ENCODE results near the gene EPC1.
"Not testable (repeated sequence)": the region's sequence is repeated elsewhere in the genome, so short reads cannot be mapped to it uniquely, and the experiment has no call there.

EPC1 gene

DNA sequence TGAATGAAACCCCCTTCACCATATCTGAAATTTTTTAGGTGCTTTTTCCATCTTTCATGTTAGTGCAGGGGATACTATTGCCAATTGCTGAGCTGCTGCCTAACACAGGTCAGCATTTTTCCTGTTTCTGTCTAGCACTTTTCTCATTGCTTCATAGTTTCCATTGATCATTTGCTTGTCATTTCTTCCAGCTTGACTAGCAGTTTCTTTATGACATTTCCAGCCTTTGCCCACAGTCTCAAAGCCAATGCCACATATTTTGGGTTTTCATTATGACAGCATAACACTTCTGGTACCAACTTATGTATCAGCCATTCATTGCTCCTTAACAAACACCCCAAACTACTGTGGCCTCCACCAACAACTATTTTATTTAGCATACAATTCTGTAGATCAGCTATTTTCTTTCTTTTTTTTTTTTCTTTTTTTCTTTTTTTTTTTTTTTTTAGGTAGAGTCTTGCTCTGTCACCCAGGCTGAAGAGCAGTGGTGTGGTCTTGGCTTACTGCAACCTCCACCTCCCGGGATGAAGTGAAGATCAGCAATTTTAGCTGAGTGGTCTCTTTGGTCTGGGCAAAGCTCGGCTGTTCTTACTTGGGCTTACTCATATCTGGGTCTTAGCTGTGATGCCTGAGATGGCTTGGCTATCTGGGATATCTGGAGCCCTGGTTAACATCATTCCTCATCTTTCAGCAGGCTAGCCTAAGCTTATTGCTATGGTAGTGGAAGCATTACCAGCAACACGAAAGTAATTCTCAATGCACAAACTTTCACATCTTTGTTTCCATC lies 102.3 kb downstream of the EPC1 start:
- Histone ChIP-seq H3K36me3 (ENCODE audit: control insufficient read depth in 1 of 2, insufficient read depth in 2 of 2, low read length in 2 of 2) (no peaks in the 10 kb centered on the region), H3K9me3 (ENCODE audit: control insufficient read depth in 1 of 2, low read length in 2 of 2) (no peaks in the 10 kb centered on the region), H3K4me1 (ENCODE audit: control insufficient read depth in 1 of 2, insufficient read depth in 2 of 2, low read length in 2 of 2) (no peaks in the 10 kb centered on the region), H3K27me3 (ENCODE audit: low read depth, low read length) (no peaks in the 10 kb centered on the region), H3K27ac (ENCODE audit: low read length) (no peak overlapping the region), H3K4me3 (ENCODE audit: low read depth in 1 of 2, low read length in 2 of 2) (no peak overlapping the region)

DNA sequence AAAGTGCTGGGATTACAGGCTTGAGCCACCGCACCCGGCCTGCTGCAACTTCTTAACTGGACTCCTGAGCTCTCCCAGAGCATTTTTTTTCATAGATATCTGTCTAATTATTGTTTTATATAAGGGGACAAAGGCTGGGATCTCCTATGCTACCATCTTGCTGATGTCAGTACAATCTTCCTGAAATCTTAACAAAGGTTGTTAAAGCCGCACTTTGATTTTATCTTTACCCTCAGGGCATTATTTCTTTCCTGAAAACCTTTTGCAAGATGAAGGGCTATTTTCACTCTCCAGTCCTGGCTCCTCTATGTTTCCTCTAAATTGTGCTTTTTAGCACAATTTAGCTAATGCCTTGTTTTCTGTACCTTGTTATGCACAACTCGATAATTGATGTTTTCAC lies 102.9 kb downstream of the EPC1 start:
- H3K4me3 ChIP-seq (ENCODE audit: low read depth in 1 of 2, low read length in 2 of 2): no peak overlapping the region
- H3K4me1 ChIP-seq (ENCODE audit: control insufficient read depth in 1 of 2, insufficient read depth in 2 of 2, low read length in 2 of 2): no peaks in the 10 kb centered on the region
- H3K9me3 ChIP-seq (ENCODE audit: control insufficient read depth in 1 of 2, low read length in 2 of 2): no peaks in the 10 kb centered on the region
- H3K36me3 ChIP-seq (ENCODE audit: control insufficient read depth in 1 of 2, insufficient read depth in 2 of 2, low read length in 2 of 2): no peaks in the 10 kb centered on the region
- H3K27me3 ChIP-seq (ENCODE audit: low read depth, low read length): no peaks in the 10 kb centered on the region
- no peak overlapping the region for H3K27ac ChIP-seq (ENCODE audit: low read length)

DNA sequence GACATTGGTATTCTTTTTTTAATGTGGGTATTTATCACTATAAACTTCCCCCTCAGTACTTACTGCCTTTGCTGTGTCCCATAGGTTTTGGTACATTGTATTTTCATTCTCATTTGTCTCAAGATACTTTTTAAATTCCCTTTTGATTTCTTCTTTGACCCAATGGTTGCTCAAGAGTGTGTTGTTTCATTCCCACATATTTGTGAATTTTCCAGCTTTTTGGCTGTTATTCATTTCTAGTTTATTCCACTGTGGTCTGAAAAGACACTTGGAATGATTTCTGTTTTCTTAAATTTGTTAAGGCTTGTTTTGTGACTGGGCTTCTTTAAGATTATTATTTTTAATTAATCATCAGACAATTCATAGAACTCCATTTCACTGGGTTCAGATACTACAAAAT lies 105.0 kb downstream of the EPC1 start:
- Histone ChIP-seq H3K9me3 (ENCODE audit: control insufficient read depth in 1 of 2, low read length in 2 of 2) (no peaks in the 10 kb centered on the region), H3K4me1 (ENCODE audit: control insufficient read depth in 1 of 2, insufficient read depth in 2 of 2, low read length in 2 of 2) (no peaks in the 10 kb centered on the region), H3K36me3 (ENCODE audit: control insufficient read depth in 1 of 2, insufficient read depth in 2 of 2, low read length in 2 of 2) (no peaks in the 10 kb centered on the region), H3K27ac (ENCODE audit: low read length) (no peak overlapping the region), H3K4me3 (ENCODE audit: low read depth in 1 of 2, low read length in 2 of 2) (no peak overlapping the region), H3K27me3 (ENCODE audit: low read depth, low read length) (no peaks in the 10 kb centered on the region)

- Histone ChIP-seq H3K4me3 (ENCODE audit: low read depth in 1 of 2, low read length in 2 of 2) (no peak overlapping the region), H3K36me3 (ENCODE audit: control insufficient read depth in 1 of 2, insufficient read depth in 2 of 2, low read length in 2 of 2) (no peaks in the 10 kb centered on the region), H3K9me3 (ENCODE audit: control insufficient read depth in 1 of 2, low read length in 2 of 2) (no peaks in the 10 kb centered on the region), H3K27ac (ENCODE audit: low read length) (no peak overlapping the region), H3K4me1 (ENCODE audit: control insufficient read depth in 1 of 2, insufficient read depth in 2 of 2, low read length in 2 of 2) (no peaks in the 10 kb centered on the region), H3K27me3 (ENCODE audit: low read depth, low read length) (no peaks in the 10 kb centered on the region)
Observed at GRCh38 chr10:32240471-32240870, 106.5 kb downstream of the EPC1 start.

GRCh38 chr10:32239769-32240168 lies 107.2 kb downstream of the EPC1 start:
- Histone ChIP-seq H3K4me1 (ENCODE audit: control insufficient read depth in 1 of 2, insufficient read depth in 2 of 2, low read length in 2 of 2) (no peaks in the 10 kb centered on the region), H3K4me3 (ENCODE audit: low read depth in 1 of 2, low read length in 2 of 2) (no peak overlapping the region), H3K27me3 (ENCODE audit: low read depth, low read length) (no peaks in the 10 kb centered on the region), H3K36me3 (ENCODE audit: control insufficient read depth in 1 of 2, insufficient read depth in 2 of 2, low read length in 2 of 2) (no peaks in the 10 kb centered on the region), H3K27ac (ENCODE audit: low read length) (no peak overlapping the region), H3K9me3 (ENCODE audit: control insufficient read depth in 1 of 2, low read length in 2 of 2) (no peaks in the 10 kb centered on the region)

GRCh38 chr10:32237644-32238345 lies 109.2 kb downstream of the EPC1 start:
- Histone ChIP-seq H3K4me1 (ENCODE audit: control insufficient read depth in 1 of 2, insufficient read depth in 2 of 2, low read length in 2 of 2) (no peaks in the 10 kb centered on the region), H3K9me3 (ENCODE audit: control insufficient read depth in 1 of 2, low read length in 2 of 2) (no peaks in the 10 kb centered on the region), H3K27me3 (ENCODE audit: low read depth, low read length) (no peaks in the 10 kb centered on the region), H3K4me3 (ENCODE audit: low read depth in 1 of 2, low read length in 2 of 2) (no peak overlapping the region), H3K27ac (ENCODE audit: low read length) (no peak overlapping the region), H3K36me3 (ENCODE audit: control insufficient read depth in 1 of 2, insufficient read depth in 2 of 2, low read length in 2 of 2) (no peaks in the 10 kb centered on the region)

- H3K27me3 ChIP-seq (ENCODE audit: low read depth, low read length): no peaks in the 10 kb centered on the region
- no peaks in the 10 kb centered on the region for H3K36me3 ChIP-seq (ENCODE audit: control insufficient read depth in 1 of 2, insufficient read depth in 2 of 2, low read length in 2 of 2)
- H3K4me3 ChIP-seq (ENCODE audit: low read depth in 1 of 2, low read length in 2 of 2): no peak overlapping the region
- no peak overlapping the region for H3K27ac ChIP-seq (ENCODE audit: low read length)
- no peaks in the 10 kb centered on the region for H3K4me1 ChIP-seq (ENCODE audit: control insufficient read depth in 1 of 2, insufficient read depth in 2 of 2, low read length in 2 of 2)
- no peaks in the 10 kb centered on the region for H3K9me3 ChIP-seq (ENCODE audit: control insufficient read depth in 1 of 2, low read length in 2 of 2)
Observed at GRCh38 chr10:32234471-32234870, 112.5 kb downstream of the EPC1 start.

DNA sequence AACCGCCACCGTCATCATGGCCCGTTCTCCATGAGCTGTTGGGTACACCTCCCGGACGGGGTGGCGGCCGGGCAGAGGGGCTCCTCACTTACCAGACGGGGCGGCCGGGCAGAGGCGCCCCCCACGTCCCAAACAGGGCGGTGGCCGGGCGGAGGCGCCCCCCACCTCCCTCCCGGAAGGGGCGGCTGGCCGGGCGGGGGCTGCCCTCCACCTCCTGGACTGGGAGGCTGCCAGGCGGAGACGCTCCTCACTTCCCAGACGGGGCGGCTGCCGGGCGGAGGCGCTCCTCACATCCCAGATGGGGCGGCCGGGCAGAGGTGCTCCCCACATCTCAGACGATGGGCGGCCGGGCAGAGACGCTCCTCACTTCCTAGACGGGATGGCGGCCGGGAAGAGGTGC lies 113.6 kb downstream of the EPC1 start:
- not testable (repeated sequence) for H3K27ac ChIP-seq (ENCODE audit: low read length)

GRCh38 chr10:32232378-32232777 lies 114.6 kb downstream of the EPC1 start:
- no peaks in the 10 kb centered on the region for H3K9me3 ChIP-seq (ENCODE audit: control insufficient read depth in 1 of 2, low read length in 2 of 2)
- no peak overlapping the region for H3K4me3 ChIP-seq (ENCODE audit: low read depth in 1 of 2, low read length in 2 of 2)
- H3K4me1 ChIP-seq (ENCODE audit: control insufficient read depth in 1 of 2, insufficient read depth in 2 of 2, low read length in 2 of 2): no peaks in the 10 kb centered on the region
- H3K36me3 ChIP-seq (ENCODE audit: control insufficient read depth in 1 of 2, insufficient read depth in 2 of 2, low read length in 2 of 2): no peaks in the 10 kb centered on the region
- H3K27ac ChIP-seq (ENCODE audit: low read length): no peak overlapping the region
- no peaks in the 10 kb centered on the region for H3K27me3 ChIP-seq (ENCODE audit: low read depth, low read length)

More for the DNA sequence above, 113.6 kb downstream of the EPC1 start:
- H3K9me3 ChIP-seq (ENCODE audit: control insufficient read depth in 1 of 2, low read length in 2 of 2); H3K4me1 ChIP-seq (ENCODE audit: control insufficient read depth in 1 of 2, insufficient read depth in 2 of 2, low read length in 2 of 2); H3K36me3 ChIP-seq (ENCODE audit: control insufficient read depth in 1 of 2, insufficient read depth in 2 of 2, low read length in 2 of 2); H3K4me3 ChIP-seq (ENCODE audit: low read depth in 1 of 2, low read length in 2 of 2); H3K27me3 ChIP-seq (ENCODE audit: low read depth, low read length): not testable (repeated sequence)

- H3K4me1 ChIP-seq (ENCODE audit: control insufficient read depth in 1 of 2, insufficient read depth in 2 of 2, low read length in 2 of 2): not testable (repeated sequence)
Observed at GRCh38 chr10:32229788-32230187, 117.2 kb downstream of the EPC1 start.

DNA sequence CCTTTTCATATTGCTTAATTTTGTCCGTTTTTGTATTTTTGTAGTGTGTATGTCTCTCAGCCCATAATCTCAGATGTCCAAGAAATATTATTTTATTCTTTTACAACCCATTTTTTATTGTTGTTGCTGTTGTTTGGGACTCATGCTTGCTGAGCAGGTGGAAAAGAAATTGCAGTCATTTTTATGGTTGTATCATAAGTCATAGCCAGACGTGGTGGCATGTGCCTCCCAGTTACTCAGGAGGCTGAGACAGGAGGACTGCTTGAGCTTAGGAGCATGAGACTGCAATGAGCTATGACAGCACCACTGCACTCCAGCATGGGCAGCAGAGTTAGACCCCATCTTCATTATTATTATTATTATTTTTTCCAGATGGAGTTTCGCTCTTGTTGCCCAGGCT lies 117.8 kb downstream of the EPC1 start:
- Histone ChIP-seq H3K36me3 (ENCODE audit: control insufficient read depth in 1 of 2, insufficient read depth in 2 of 2, low read length in 2 of 2) (no peaks in the 10 kb centered on the region), H3K27me3 (ENCODE audit: low read depth, low read length) (no peaks in the 10 kb centered on the region), H3K27ac (ENCODE audit: low read length) (no peak overlapping the region), H3K4me3 (ENCODE audit: low read depth in 1 of 2, low read length in 2 of 2) (no peak overlapping the region), H3K9me3 (ENCODE audit: control insufficient read depth in 1 of 2, low read length in 2 of 2) (no peaks in the 10 kb centered on the region), H3K4me1 (ENCODE audit: control insufficient read depth in 1 of 2, insufficient read depth in 2 of 2, low read length in 2 of 2) (no peaks in the 10 kb centered on the region)

More at GRCh38 chr10:32229788-32230187, 117.2 kb downstream of the EPC1 start:
- H3K4me3 ChIP-seq (ENCODE audit: low read depth in 1 of 2, low read length in 2 of 2); H3K27ac ChIP-seq (ENCODE audit: low read length); H3K27me3 ChIP-seq (ENCODE audit: low read depth, low read length); H3K9me3 ChIP-seq (ENCODE audit: control insufficient read depth in 1 of 2, low read length in 2 of 2); H3K36me3 ChIP-seq (ENCODE audit: control insufficient read depth in 1 of 2, insufficient read depth in 2 of 2, low read length in 2 of 2): not testable (repeated sequence)
